HL-60/S4 treated with phorbol 12-myristate 13-acetate at 8.2 ng/mL for 4 days and 3 days (cell line): ENCODE results near the gene EPHA5.

Experiments used
- in situ Hi-C: fragments of 300-500 bp; cut with MboI; formaldehyde crosslinking; loops from 2 replicates; pipeline ENCODE4 v1.15.0; 2022; ENCODE audit warnings: low sequenced_read_pairs

EPHA5 gene

GRCh38 chr4:65508168-65508567 lies 162.1 kb downstream of the EPHA5 start:
- in situ Hi-C loops: no loop called here

DNA sequence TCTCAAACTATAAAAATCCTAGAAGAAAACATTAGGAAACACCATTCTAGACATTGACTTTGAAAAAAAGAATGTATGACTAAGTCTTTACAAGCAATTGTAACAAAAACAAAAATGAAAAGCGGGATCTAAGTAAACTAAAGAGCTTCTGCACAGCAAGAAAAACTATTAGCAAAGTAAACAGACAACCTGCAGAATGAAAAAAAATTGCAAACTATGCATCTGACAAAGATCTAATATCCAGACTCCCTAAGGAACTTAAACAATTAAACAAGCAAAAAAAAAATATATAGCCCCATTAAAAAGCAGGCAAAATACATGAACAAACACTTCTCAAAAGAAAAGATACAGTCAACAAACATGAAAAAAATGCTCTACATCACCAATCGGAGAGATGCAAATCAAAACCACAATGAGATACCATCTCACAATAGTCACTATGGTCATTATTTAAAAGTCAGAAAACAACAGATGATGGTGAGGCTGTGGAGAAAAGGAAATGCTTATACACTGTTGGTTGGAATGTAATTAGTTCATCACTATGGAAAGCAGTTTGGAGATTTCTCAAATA lies 168.1 kb downstream of the EPHA5 start:
- in situ Hi-C loops: no loop called here

DNA sequence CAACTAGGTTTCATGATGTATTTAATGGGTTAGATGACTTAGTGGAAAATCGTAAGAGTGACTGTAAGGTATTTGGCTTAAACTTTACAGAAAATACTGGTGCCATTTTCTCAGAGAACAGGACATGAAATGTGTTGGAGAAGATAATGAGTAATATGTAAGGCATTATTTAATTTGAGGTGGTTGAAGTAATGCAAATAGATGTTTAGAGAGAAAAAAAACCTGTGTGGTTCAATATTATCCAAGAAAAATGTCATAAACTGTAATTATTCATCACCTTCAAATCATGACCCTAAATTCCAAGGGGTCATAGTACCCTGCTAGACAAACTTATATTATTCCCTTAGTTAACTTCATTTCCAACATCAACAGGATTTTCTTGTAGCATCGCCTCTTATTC lies 171.7 kb downstream of the EPHA5 start:
- in situ Hi-C loops: no loop called here

GRCh38 chr4:65495439-65495838 lies 174.8 kb downstream of the EPHA5 start:
- in situ Hi-C loops: no loop called here

DNA sequence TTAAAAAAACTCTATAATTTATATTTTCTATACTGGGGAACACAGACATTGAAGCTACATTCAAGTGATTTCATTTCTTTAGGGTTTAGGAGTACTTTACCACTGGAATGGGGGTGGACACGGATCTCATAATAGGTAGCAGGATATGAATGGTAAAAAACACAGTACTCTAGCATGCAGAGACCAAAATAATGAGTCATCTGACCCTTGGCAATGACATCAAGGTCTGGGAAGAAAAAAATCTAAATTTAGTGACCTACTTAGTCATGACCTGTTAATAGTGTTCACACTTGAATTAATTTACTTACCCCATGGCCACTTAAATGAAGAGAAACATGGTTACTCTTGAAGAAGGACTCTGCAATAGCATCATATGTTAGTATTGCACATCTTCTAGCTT lies 187.9 kb downstream of the EPHA5 start:
- in situ Hi-C loops: no loop called here

- in situ Hi-C loops: no loop called here
Measured at GRCh38 chr4:65472531-65472930, 197.8 kb downstream of the EPHA5 start.

- in situ Hi-C loops: no loop called here
Measured at GRCh38 chr4:65467068-65467680, 203.1 kb downstream of the EPHA5 start.

DNA sequence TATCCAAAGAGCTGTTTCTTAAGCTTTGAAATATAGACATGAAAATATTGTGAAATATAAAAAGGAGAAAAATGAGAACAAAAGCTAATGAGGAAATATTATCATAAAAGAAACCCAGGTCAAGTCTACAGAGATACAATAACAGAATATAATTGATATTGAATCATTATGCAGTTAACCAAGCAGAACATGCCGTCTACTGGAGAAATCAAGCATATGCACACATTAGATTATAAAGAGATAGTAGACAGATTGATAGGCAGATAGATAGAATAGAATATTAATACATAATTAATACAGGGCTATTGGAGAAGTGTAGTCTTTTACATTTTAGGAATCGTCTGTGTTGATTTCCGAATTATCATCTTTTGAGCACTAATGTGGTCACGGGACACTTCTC lies 208.5 kb downstream of the EPHA5 start:
- in situ Hi-C loops: no loop called here

- in situ Hi-C loops: no loop called here
Measured at GRCh38 chr4:65457011-65457410, 213.3 kb downstream of the EPHA5 start.

DNA sequence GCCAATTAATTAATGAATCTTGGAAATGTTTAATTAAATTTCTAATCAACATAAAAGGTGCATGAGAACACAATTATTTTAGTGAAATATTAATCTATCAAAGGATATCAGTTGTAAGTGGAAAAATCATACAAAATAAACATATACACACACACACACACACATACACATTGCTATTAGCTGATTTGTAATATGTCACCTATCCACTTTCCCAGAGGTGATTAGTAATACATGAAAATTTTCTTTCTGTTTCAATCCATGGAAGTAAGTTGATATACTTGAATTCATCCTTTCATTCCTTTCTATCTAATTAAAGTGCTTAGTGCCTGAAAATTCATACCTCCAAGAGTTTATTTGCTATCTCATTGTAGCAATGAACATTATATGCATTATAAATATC lies 213.7 kb downstream of the EPHA5 start:
- in situ Hi-C loops: no loop called here

DNA sequence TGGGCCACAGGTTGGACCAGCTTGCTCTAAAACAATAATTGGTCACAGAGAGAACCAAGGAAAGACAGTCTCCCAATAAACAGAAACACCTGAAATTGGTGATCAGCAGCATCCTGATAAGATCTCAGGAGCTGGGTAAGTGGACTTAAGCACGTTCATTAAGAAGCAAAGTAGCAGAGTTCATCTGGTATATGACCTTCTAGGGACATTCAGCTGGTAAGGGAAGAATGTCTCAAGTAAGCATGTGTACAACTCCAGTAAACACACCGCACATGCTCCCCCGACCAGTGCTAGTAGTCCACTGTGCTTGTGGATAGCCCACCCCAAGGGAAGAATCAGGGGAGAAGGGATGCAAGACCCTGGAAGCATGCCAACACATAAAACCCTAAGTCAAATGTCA lies 216.9 kb downstream of the EPHA5 start:
- in situ Hi-C loops: no loop called here

- in situ Hi-C loops: no loop called here
Measured at GRCh38 chr4:65450899-65451298, 219.4 kb downstream of the EPHA5 start.

DNA sequence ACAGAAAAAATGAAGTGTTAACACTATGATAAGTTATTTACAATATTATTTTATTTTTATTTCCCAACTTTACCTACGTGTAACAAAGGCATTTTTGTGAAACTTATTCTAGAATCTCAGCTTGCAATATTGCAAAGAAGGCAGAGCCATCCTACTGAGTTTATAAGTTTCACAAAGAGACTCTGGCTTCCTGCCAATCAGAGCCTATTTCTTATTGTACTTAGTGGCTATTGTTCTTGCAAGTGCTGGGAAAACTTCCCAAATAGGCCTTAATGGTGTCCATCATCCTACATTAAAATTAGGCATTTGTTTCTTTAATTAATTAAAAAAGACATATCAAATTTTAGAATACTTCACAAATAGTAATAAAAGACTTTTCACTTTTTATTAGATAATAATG lies 233.2 kb downstream of the EPHA5 start:
- in situ Hi-C loops: no loop called here

DNA sequence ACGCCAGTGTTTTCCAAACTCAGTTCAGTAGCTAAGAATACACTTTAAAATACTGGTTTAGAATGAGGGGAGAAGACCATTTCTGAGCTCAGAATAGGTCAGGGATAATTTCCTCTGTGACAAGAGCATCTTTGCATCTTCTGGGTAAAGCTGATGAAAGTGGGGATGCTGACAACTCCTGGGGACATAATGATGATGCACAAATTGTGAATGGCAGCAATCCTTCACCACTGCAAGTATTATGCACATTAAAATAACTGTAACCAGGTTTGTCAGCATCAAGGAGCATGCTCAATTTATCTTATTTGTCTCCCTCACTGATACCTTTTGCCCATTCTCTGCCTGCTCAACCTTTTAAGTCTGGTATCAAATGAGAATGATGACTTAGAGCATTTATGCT lies 248.2 kb downstream of the EPHA5 start:
- in situ Hi-C loops: no loop called here

DNA sequence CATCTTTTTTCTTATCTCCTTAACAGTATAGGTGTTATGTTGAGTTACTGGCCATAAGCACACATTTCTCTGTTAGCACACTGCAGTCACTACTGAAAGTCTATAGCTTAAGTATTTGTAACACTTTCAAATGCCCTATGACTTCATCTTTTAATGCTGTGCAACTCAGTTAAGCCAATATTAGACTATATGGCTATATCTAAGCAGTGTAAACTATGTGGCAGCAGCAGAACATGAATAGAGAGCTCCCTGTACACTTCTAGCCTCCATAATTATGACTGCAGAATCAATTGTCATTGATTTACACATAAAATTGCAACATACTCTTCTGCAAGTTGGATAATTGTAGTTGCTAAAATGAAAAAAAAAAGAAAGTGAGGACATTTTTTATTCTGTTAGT lies 250.3 kb downstream of the EPHA5 start:
- in situ Hi-C loops: no loop called here

GRCh38 chr4:65416891-65417290 lies 253.4 kb downstream of the EPHA5 start:
- in situ Hi-C loops: no loop called here

GRCh38 chr4:65407483-65407882 lies 262.8 kb downstream of the EPHA5 start:
- in situ Hi-C loops: no loop called here

GRCh38 chr4:65401083-65401482 lies 269.2 kb downstream of the EPHA5 start:
- in situ Hi-C loops: no loop called here

DNA sequence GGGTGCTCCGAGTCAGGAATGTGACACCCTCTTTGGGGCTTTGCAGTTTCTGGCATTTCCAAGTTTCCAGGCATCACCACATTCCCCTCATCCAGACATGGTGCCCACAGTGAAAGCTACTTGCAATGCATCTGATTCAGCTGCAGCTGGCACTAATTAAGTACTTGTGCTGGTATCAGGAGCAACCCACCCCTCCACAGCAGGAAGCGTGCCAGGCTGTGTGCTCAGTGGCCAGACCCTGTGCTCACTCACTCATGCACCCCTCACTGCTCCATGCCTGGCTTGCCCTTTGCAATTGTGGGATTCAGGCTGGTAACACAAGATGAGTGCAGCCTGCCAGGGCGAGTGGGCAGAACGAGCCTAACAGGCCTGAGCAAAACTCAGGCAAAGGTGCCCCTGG lies 271.2 kb downstream of the EPHA5 start:
- in situ Hi-C loops: no loop called here

- in situ Hi-C loops: no loop called here
Measured at GRCh38 chr4:65393078-65393477, 277.2 kb downstream of the EPHA5 start.

DNA sequence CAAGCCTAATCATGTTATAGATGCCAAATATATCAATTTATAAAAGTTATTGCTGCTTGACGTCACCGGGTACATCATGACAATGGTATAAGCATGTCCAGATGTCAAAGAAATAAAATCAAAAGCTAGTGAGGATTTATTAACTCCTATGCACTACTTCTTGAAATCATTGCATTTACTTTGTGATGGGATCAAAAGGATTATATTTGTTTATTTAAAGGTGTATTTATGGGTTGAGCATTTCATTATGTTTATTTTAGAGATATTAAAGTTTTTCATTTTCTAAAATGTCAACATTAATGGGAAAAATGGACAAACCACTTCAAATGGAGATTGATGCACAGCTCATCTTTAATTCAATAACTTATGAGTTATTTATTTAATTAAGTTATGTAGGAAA lies 277.8 kb downstream of the EPHA5 start:
- in situ Hi-C loops: no loop called here

GRCh38 chr4:65391814-65392213 lies 278.5 kb downstream of the EPHA5 start:
- in situ Hi-C loops: no loop called here

GRCh38 chr4:65391382-65391781 lies 278.9 kb downstream of the EPHA5 start:
- in situ Hi-C loops: no loop called here
